Breast epithelium (tissue), 4 donors: ENCODE results near the gene CCL27. TPM values are rescaled to one million over a fixed set of nuclear protein-coding genes. Genes with fewer than 3 reads are reported as not detected.

Source experiments
- DNase-seq, 2 donors: peaks; one replicate each; pipeline ENCODE4 v3.0.0-alpha.2; 2019; ENCODE audit warnings: low spot score in 2 of 2
- H3K27ac ChIP-seq, 2 donors: fragments of 200-600 bp; sonication (generic) in 1 of 2; one replicate each; pipeline ENCODE4 v1.5.1; 2016 to 2019; ENCODE audit warnings: mild to moderate bottlenecking in 1 of 2
- H3K27me3 ChIP-seq, 2 donors: fragments of 200-600 bp; sonication (generic) in 1 of 2; one replicate each; pipeline versions ENCODE4 v1.5.1 to v1.6.0; 2017 to 2019; ENCODE audit warnings: control low read depth in 1 of 2, mild to moderate bottlenecking in 1 of 2
- H3K36me3 ChIP-seq: fragments of 200-600 bp; one replicate; pipeline ENCODE4 v1.5.1; 2019
- H3K4me1 ChIP-seq, 2 donors: fragments of 200-600 bp; sonication (generic); one replicate each; pipeline ENCODE4 v1.5.1; 2016 to 2019; ENCODE audit warnings: control low read depth in 1 of 2
- H3K4me3 ChIP-seq, 3 donors: fragments of 200-600 bp; sonication (generic); 1 replicate in 2 of 3; 2 replicates in 1 of 3; pipeline ENCODE4 v1.5.1; 2016 to 2019; ENCODE audit warnings: mild to moderate bottlenecking in 3 of 3, moderate library complexity in 2 of 3
- H3K9me3 ChIP-seq, 2 donors: fragments of 200-600 bp; sonication (generic) in 1 of 2; one replicate each; pipeline ENCODE4 v1.5.1; 2016 to 2019; ENCODE audit warnings: control low read depth in 1 of 2
- CTCF ChIP-seq, 3 donors: fragments of 450-650 bp; IDR thresholded peaks; one replicate each; pipeline ENCODE4 v1.5.1; 2016 to 2017; ENCODE audit warnings: antibody characterized with exemption in 3 of 3, mild to moderate bottlenecking in 3 of 3, moderate library complexity in 3 of 3
- POLR2A ChIP-seq: fragments of 450-650 bp; IDR thresholded peaks from one replicate; pipeline ENCODE4 v1.6.1; 2016; ENCODE audit warnings: antibody characterized with exemption, mild to moderate bottlenecking, moderate library complexity
- POLR2AphosphoS5 ChIP-seq, 3 donors: sonication (generic); formaldehyde crosslinking; IDR thresholded peaks; one replicate each; pipeline ENCODE4 v1.6.1; 2017; ENCODE audit warnings: antibody characterized with exemption in 3 of 3
- intact Hi-C: fragments of 100-400 bp; cut with DNase I; formaldehyde crosslinking; loops from one replicate; pipeline ENCODE4 v1.15.1; 2023; ENCODE audit warnings: low total_unique reads
- total RNA-seq, 3 donors: library from RNA; depleted of rRNA; stranded (reverse); fragments of >200 nt; gene quantifications; one replicate each; pipeline ENCODE4 v1.1.0, GENCODE V29; 2016

CCL27 gene
- total RNA-seq, 3 donors from 2014 or later, result not detected

- H3K27ac ChIP-seq, result peak overlapping the region; percentile 90 to 93
- H3K4me1 ChIP-seq, result peaks cover 11 to 34% of the 10 kb centered on the region in 2 donors
- no peaks in the 10 kb centered on the region for H3K27me3 ChIP-seq
- no peak for DNase-seq
- intact Hi-C loops, result no loop called here
- peak overlapping the region in 1 of 3 donors; percentile 50 for H3K4me3 ChIP-seq
- no peaks in the 10 kb centered on the region for H3K36me3 ChIP-seq
- TF ChIP-seq POLR2AphosphoS5 (IDR thresholded peaks at IDR 0.05) (no peak), CTCF (IDR thresholded peaks at IDR 0.05) (no peak), POLR2A (no peak)
- H3K9me3 ChIP-seq, result no peaks in the 10 kb centered on the region
These were observed 7.1 kb downstream of the CCL27 start for GRCh38 chr9:34655394-34655793.

GRCh38 chr9:34654323-34655051 lies 8.0 kb downstream of the CCL27 start:
- H3K27ac ChIP-seq, result peak overlapping the region; percentile 90 to 93
- H3K4me1 ChIP-seq, result peaks cover 11 to 34% of the 10 kb centered on the region in 2 donors
- intact Hi-C loops, result no loop called here
- peak overlapping the region; percentile 4 to 50 (median 17) for H3K4me3 ChIP-seq
- no peaks in the 10 kb centered on the region for H3K9me3 ChIP-seq
- H3K27me3 ChIP-seq, result no peaks in the 10 kb centered on the region
- H3K36me3 ChIP-seq, result no peaks in the 10 kb centered on the region
- peak; percentile 65 to 68 for DNase-seq
- TF ChIP-seq CTCF (IDR thresholded peaks at IDR 0.05), result no peak
- TF ChIP-seq POLR2AphosphoS5 (IDR thresholded peaks at IDR 0.05), result peak in 1 of 3 donors; percentile 70

- H3K27ac ChIP-seq, result peak overlapping the region; percentile 90 to 93
- no peaks in the 10 kb centered on the region for H3K9me3 ChIP-seq
- peaks cover 11 to 34% of the 10 kb centered on the region in 2 donors for H3K4me1 ChIP-seq
- TF ChIP-seq POLR2A, result no peak
- TF ChIP-seq POLR2AphosphoS5 (IDR thresholded peaks at IDR 0.05), result no peak
- no peak for TF ChIP-seq CTCF (IDR thresholded peaks at IDR 0.05)
- no peaks in the 10 kb centered on the region for H3K36me3 ChIP-seq
- H3K27me3 ChIP-seq, result no peaks in the 10 kb centered on the region
- no peak for DNase-seq
- peak overlapping the region; percentile 42 to 69 (median 50) for H3K4me3 ChIP-seq
- intact Hi-C loops, result no loop called here
These were observed 9.0 kb downstream of the CCL27 start for GRCh38 chr9:34653151-34654072.

GRCh38 chr9:34652602-34653000 lies 9.9 kb downstream of the CCL27 start:
- no peaks in the 10 kb centered on the region for H3K9me3 ChIP-seq
- peak overlapping the region; percentile 42 to 69 (median 50) for H3K4me3 ChIP-seq
- peak overlapping the region; percentile 90 to 93 for H3K27ac ChIP-seq
- TF ChIP-seq POLR2AphosphoS5 (IDR thresholded peaks at IDR 0.05) (no peak), POLR2A (no peak), CTCF (IDR thresholded peaks at IDR 0.05) (no peak)
- H3K27me3 ChIP-seq, result no peaks in the 10 kb centered on the region
- no peaks in the 10 kb centered on the region for H3K36me3 ChIP-seq
- no peak for DNase-seq
- peaks cover 11 to 42% of the 10 kb centered on the region in 2 donors for H3K4me1 ChIP-seq
- intact Hi-C loops, result no loop called here
